ENCODE measurements around the gene BHMT.

BHMT gene

GRCh38 chr5:79091064-79091463, 20.5 kb upstream of the BHMT start:
- TF ChIP-seq CTCF (IDR thresholded peaks at IDR 0.05; ENCODE audit: low read depth, low read length, missing control alignments): no peak
- no peak overlapping the region for H3K4me3 ChIP-seq (ENCODE audit: low read depth, low read length)
- no peak for DNase-seq (ENCODE audit: low read depth)
- in situ Hi-C loops (cut with HindIII; ENCODE audit: low sequenced_read_pairs): no loop called here

GRCh38 chr5:79093762-79094161, 17.8 kb upstream of the BHMT start:
- no peak for DNase-seq (ENCODE audit: low read depth)
- no peak overlapping the region for H3K4me3 ChIP-seq (ENCODE audit: low read depth, low read length)
- in situ Hi-C loops (cut with HindIII; ENCODE audit: low sequenced_read_pairs): no loop called here
- TF ChIP-seq CTCF (IDR thresholded peaks at IDR 0.05; ENCODE audit: low read depth, low read length, missing control alignments): no peak

GRCh38 chr5:79105868-79106267, 5.7 kb upstream of the BHMT start:
- DNase-seq (ENCODE audit: low read depth): no peak
- no peak for TF ChIP-seq CTCF (IDR thresholded peaks at IDR 0.05; ENCODE audit: low read depth, low read length, missing control alignments)
- H3K4me3 ChIP-seq (ENCODE audit: low read depth, low read length): no peak overlapping the region
- in situ Hi-C loops (cut with HindIII; ENCODE audit: low sequenced_read_pairs): no loop called here

- in situ Hi-C loops (cut with HindIII; ENCODE audit: low sequenced_read_pairs): no loop called here
- H3K4me3 ChIP-seq (ENCODE audit: low read depth, low read length): no peak overlapping the region
- DNase-seq (ENCODE audit: low read depth): no peak
- TF ChIP-seq CTCF (IDR thresholded peaks at IDR 0.05; ENCODE audit: low read depth, low read length, missing control alignments): no peak
Measured at GRCh38 chr5:79107020-79107796, 4.4 kb upstream of the BHMT start.

- no peak for DNase-seq (ENCODE audit: low read depth)
- no peak for TF ChIP-seq CTCF (IDR thresholded peaks at IDR 0.05; ENCODE audit: low read depth, low read length, missing control alignments)
- in situ Hi-C loops (cut with HindIII; ENCODE audit: low sequenced_read_pairs): no loop called here
- no peak overlapping the region for H3K4me3 ChIP-seq (ENCODE audit: low read depth, low read length)
Measured at GRCh38 chr5:79108086-79108485, 3.5 kb upstream of the BHMT start.

- in situ Hi-C loops (cut with HindIII; ENCODE audit: low sequenced_read_pairs): no loop called here
- H3K4me3 ChIP-seq (ENCODE audit: low read depth, low read length): no peak overlapping the region
- no peak for TF ChIP-seq CTCF (IDR thresholded peaks at IDR 0.05; ENCODE audit: low read depth, low read length, missing control alignments)
- DNase-seq (ENCODE audit: low read depth): no peak
Measured at GRCh38 chr5:79108792-79109191, 2.8 kb upstream of the BHMT start.

Data from astrocyte of the cerebellum (primary cell).